ENCODE measurements around the gene LGALS7. TPM values are rescaled to one million over a fixed set of nuclear protein-coding genes. Genes with fewer than 3 reads are reported as not detected.
"Not testable (repeated sequence)": the region's sequence is repeated elsewhere in the genome, so short reads cannot be mapped to it uniquely, and the experiment has no call there.

Gene LGALS7
- total RNA-seq, 1 donor from 2014 or later, result not detected

DNA sequence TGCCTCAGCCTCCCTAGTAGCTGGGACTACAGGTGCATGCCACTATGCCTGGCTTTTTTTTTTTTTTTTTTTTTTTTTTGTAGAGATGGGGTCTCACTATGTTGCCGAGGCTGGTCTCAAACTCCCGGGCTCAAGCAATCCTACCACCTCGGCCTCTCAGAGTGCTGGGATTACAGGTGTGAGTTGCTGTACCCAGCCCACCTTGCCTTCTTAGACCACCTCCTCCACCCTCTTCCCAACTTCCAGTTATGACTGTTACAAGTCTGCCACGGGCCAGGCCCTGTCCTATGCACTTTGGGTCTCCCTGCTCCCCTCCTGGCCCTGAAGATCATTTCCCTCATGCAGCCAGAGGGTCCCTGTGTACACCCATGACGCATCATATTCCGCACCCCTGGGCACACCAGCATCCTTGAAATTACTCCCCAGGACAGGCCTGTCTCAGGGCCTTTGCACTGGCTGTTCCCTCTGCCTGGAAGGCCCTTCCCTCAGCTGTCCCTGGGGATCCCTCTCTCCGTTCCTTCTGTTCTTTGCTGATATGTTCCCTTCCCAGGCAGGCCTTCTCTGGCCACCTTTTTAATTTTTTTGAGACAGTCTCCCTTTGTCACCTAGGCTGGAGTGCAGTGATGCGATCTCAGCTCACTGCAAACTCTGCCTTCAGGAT is 36.4 kb upstream of the LGALS7 start:
- Mint-ChIP-seq H3K27ac (ENCODE audit: unreplicated experiment) (no peak overlapping the region), H3K4me1 (ENCODE audit: low read depth, unreplicated experiment) (no peaks in the 10 kb centered on the region), H3K4me3 (ENCODE audit: unreplicated experiment) (no peak overlapping the region), H3K9me3 (ENCODE audit: unreplicated experiment) (peaks cover 5% of the 10 kb centered on the region), H3K27me3 (ENCODE audit: unreplicated experiment) (peaks cover 5% of the 10 kb centered on the region), H3K36me3 (ENCODE audit: unreplicated experiment) (peaks cover 6% of the 10 kb centered on the region)
- no peak for DNase-seq
- TF ChIP-seq, protein P1, sequence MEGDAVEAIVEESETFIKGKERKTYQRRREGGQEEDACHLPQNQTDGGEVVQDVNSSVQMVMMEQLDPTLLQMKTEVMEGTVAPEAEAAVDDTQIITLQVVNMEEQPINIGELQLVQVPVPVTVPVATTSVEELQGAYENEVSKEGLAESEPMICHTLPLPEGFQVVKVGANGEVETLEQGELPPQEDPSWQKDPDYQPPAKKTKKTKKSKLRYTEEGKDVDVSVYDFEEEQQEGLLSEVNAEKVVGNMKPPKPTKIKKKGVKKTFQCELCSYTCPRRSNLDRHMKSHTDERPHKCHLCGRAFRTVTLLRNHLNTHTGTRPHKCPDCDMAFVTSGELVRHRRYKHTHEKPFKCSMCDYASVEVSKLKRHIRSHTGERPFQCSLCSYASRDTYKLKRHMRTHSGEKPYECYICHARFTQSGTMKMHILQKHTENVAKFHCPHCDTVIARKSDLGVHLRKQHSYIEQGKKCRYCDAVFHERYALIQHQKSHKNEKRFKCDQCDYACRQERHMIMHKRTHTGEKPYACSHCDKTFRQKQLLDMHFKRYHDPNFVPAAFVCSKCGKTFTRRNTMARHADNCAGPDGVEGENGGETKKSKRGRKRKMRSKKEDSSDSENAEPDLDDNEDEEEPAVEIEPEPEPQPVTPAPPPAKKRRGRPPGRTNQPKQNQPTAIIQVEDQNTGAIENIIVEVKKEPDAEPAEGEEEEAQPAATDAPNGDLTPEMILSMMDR (IDR thresholded peaks at IDR 0.05; ENCODE audit: partially characterized antibody, unreplicated experiment), result no peak

DNA sequence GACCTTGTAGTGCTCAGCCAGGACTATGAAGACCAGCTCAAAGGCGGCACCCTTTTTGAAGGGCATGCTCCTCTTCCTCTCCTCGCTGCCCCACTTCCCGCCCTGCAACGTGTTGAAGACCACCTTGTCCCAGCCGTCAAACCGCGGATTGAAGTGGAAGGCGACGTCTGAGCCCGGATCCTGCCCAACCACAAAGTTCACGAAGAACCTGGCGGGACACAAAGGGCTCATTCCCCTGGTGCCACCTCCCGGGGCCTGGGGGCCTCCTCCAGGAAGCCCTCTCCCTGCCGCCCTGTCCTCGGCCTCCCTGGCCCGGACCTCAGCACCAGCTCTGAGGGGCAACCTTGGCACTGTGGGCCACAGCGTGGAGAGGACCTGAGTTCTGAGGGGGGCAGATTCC is 35.4 kb upstream of the LGALS7 start:
- Mint-ChIP-seq H3K4me1 (ENCODE audit: low read depth, unreplicated experiment) (no peaks in the 10 kb centered on the region), H3K4me3 (ENCODE audit: unreplicated experiment) (no peak overlapping the region), H3K27me3 (ENCODE audit: unreplicated experiment) (peaks cover 5% of the 10 kb centered on the region), H3K36me3 (ENCODE audit: unreplicated experiment) (peaks cover 6% of the 10 kb centered on the region), H3K27ac (ENCODE audit: unreplicated experiment) (no peak overlapping the region), H3K9me3 (ENCODE audit: unreplicated experiment) (peaks cover 5% of the 10 kb centered on the region)
- TF ChIP-seq, protein P1 (IDR thresholded peaks at IDR 0.05; ENCODE audit: partially characterized antibody, unreplicated experiment), result no peak
- no peak for DNase-seq

DNA sequence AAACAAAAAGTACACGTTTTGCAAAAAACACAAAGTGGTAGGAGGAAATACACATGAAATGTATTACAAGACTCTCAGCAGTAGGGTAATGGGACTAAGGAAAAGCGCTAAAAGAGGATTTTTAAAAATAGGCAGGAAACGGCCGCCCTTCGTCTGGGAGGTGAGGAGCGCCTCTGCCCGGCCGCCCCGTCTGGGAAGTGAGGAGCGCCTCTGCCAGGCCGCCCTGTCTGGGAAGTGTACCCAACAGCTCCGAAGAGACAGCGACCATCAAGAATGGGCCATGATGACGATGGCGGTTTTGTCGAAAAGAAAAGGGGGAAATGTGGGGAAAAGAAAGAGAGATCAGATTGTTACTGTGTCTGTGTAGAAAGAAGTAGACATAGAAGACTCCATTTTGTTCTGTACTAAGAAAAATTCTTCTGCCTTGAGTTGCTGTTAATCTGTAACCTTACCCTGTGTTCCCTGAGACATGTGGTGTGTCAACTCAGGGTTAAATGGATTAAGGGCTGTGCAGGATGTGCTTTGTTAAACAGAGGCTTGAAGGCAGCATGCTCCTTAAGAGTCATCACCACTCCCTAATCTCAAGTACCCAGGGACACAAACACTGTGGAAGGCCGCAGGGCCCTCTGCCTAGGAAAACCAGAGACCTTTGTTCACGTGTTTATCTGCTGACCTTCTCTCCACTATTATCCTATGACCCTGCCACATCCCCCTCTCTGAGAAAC is 34.2 kb upstream of the LGALS7 start:
- H3K27me3 Mint-ChIP-seq (ENCODE audit: unreplicated experiment); H3K4me3 Mint-ChIP-seq (ENCODE audit: unreplicated experiment); DNase-seq; H3K9me3 Mint-ChIP-seq (ENCODE audit: unreplicated experiment); H3K36me3 Mint-ChIP-seq (ENCODE audit: unreplicated experiment); H3K4me1 Mint-ChIP-seq (ENCODE audit: low read depth, unreplicated experiment): not testable (repeated sequence)
- peak overlapping the region; percentile 70 for H3K27ac Mint-ChIP-seq (ENCODE audit: unreplicated experiment)

DNA sequence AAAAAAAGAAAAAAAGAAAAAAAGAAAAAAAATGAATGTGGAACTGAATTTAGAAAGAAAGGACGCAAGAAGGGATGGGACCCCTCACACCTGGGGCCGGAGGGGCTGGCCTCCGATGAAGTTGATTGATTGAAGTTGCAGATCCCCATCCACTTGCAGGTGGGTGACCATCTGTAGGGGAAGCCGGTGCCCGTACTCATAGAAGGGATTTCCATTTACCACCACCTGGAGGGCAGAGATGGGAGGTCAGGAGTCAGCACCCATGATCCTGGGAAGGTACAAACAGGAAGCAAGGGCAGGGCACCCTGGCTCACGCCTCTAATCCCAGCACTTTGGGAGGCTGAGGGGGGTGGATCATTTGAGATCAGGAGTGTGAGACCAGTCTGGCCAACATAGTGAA is 33.1 kb upstream of the LGALS7 start:
- H3K4me1 Mint-ChIP-seq (ENCODE audit: low read depth, unreplicated experiment), result no peaks in the 10 kb centered on the region
- H3K27ac Mint-ChIP-seq (ENCODE audit: unreplicated experiment), result no peak overlapping the region
- peaks cover 1% of the 10 kb centered on the region for H3K27me3 Mint-ChIP-seq (ENCODE audit: unreplicated experiment)
- TF ChIP-seq, protein P1 (IDR thresholded peaks at IDR 0.05; ENCODE audit: partially characterized antibody, unreplicated experiment), result no peak
- peaks cover 5% of the 10 kb centered on the region for H3K9me3 Mint-ChIP-seq (ENCODE audit: unreplicated experiment)
- DNase-seq, result no peak
- H3K36me3 Mint-ChIP-seq (ENCODE audit: unreplicated experiment), result peaks cover 6% of the 10 kb centered on the region
- no peak overlapping the region for H3K4me3 Mint-ChIP-seq (ENCODE audit: unreplicated experiment)

DNA sequence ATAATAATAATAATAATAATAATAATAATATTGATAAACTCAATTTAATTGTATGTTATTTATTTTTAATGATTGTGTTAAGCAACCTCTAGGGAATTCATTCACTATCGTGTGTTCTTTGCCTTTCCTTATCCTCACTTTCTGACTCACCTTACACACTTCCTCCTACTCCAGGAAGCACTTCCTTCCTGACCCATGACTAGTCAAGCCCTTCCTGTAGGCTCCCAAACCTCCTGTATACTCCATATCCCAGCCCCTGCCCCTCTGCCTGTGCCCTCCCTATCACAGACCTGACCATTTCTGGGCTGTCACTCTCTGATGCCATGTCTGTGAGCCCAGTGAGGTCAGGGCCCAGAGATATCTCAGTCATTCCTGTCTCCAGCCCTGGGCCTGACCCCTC is 31.9 kb upstream of the LGALS7 start:
- no peak for DNase-seq
- Mint-ChIP-seq H3K4me1 (ENCODE audit: low read depth, unreplicated experiment) (no peaks in the 10 kb centered on the region), H3K36me3 (ENCODE audit: unreplicated experiment) (peaks cover 6% of the 10 kb centered on the region), H3K9me3 (ENCODE audit: unreplicated experiment) (peaks cover 5% of the 10 kb centered on the region), H3K27me3 (ENCODE audit: unreplicated experiment) (peaks cover 1% of the 10 kb centered on the region), H3K4me3 (ENCODE audit: unreplicated experiment) (peak overlapping the region; percentile 13), H3K27ac (ENCODE audit: unreplicated experiment) (no peak overlapping the region)
- TF ChIP-seq, protein P1 (IDR thresholded peaks at IDR 0.05; ENCODE audit: partially characterized antibody, unreplicated experiment), result no peak
